ENCODE data around the gene FNDC3B. TPM values are rescaled to one million over a fixed set of nuclear protein-coding genes. Genes with fewer than 3 reads are reported as not detected.
"Not testable (repeated sequence)": the region's sequence is repeated elsewhere in the genome, so short reads cannot be mapped to it uniquely, and the experiment has no call there.

FNDC3B gene
- total RNA-seq, 1 donor from 2014 or later: 79.2 TPM

DNA sequence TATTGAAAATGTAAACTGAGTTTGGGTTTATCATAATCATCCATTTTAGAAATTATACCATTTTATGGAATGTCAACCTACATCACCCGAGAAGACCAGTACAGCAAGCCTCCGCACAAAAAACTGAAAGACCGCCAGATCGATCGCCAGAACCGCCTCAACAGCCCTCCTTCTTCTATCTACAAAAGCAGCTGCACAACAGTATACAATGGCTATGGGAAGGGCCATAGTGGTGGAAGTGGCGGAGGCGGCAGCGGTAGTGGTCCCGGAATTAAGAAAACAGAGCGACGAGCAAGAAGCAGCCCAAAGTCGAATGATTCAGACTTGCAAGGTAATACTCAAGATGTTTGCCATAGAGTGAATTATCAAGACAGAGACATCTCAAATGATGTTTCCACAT, 211.8 kb downstream of the FNDC3B start:
- no peak for DNase-seq (ENCODE audit: extremely low spot score, unreplicated experiment)
- no peak overlapping the region for H3K4me3 Mint-ChIP-seq
- H3K27ac Mint-ChIP-seq: no peak overlapping the region
- H3K4me1 Mint-ChIP-seq (ENCODE audit: unreplicated experiment): no peaks in the 10 kb centered on the region
- no peaks in the 10 kb centered on the region for H3K9me3 Mint-ChIP-seq
- no peaks in the 10 kb centered on the region for H3K27me3 Mint-ChIP-seq
- H3K36me3 Mint-ChIP-seq: peaks cover 33% of the 10 kb centered on the region
- TF ChIP-seq, protein P1, sequence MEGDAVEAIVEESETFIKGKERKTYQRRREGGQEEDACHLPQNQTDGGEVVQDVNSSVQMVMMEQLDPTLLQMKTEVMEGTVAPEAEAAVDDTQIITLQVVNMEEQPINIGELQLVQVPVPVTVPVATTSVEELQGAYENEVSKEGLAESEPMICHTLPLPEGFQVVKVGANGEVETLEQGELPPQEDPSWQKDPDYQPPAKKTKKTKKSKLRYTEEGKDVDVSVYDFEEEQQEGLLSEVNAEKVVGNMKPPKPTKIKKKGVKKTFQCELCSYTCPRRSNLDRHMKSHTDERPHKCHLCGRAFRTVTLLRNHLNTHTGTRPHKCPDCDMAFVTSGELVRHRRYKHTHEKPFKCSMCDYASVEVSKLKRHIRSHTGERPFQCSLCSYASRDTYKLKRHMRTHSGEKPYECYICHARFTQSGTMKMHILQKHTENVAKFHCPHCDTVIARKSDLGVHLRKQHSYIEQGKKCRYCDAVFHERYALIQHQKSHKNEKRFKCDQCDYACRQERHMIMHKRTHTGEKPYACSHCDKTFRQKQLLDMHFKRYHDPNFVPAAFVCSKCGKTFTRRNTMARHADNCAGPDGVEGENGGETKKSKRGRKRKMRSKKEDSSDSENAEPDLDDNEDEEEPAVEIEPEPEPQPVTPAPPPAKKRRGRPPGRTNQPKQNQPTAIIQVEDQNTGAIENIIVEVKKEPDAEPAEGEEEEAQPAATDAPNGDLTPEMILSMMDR (conservative IDR thresholded peaks at IDR 0.05): no peak

DNA sequence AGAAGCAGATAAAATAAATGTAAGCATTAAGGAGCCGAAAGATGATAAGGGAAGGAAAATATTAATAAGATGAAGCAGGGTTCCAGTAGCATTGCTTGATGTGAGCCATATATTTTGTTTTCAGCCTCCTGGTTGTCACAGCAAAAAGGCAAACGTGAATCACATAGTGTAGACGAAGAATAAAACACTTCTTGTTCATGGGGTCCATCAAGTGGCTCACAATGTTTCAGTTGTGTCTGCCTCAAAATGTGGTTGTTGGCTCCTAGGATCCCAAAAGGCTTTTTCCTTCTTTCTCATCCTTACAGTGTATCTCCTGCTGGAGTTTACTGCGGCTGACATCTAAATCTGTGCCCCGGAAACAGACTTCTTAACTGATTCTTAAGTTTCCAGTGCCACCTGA, 213.8 kb downstream of the FNDC3B start:
- TF ChIP-seq, protein P1 (conservative IDR thresholded peaks at IDR 0.05): no peak
- no peak for DNase-seq (ENCODE audit: extremely low spot score, unreplicated experiment)
- Mint-ChIP-seq H3K27ac (no peak overlapping the region), H3K36me3 (peaks cover 23% of the 10 kb centered on the region), H3K27me3 (no peaks in the 10 kb centered on the region), H3K4me1 (ENCODE audit: unreplicated experiment) (peaks cover 8% of the 10 kb centered on the region), H3K9me3 (no peaks in the 10 kb centered on the region), H3K4me3 (no peak overlapping the region)

- Mint-ChIP-seq H3K9me3 (no peaks in the 10 kb centered on the region), H3K27me3 (no peaks in the 10 kb centered on the region), H3K27ac (no peak overlapping the region), H3K36me3 (peaks cover 29% of the 10 kb centered on the region), H3K4me3 (no peak overlapping the region), H3K4me1 (ENCODE audit: unreplicated experiment) (peaks cover 19% of the 10 kb centered on the region)
- DNase-seq (ENCODE audit: extremely low spot score, unreplicated experiment): no peak
- TF ChIP-seq, protein P1 (conservative IDR thresholded peaks at IDR 0.05): no peak
These were observed 215.2 kb downstream of the FNDC3B start for GRCh38 chr3:172254542-172254941.

DNA sequence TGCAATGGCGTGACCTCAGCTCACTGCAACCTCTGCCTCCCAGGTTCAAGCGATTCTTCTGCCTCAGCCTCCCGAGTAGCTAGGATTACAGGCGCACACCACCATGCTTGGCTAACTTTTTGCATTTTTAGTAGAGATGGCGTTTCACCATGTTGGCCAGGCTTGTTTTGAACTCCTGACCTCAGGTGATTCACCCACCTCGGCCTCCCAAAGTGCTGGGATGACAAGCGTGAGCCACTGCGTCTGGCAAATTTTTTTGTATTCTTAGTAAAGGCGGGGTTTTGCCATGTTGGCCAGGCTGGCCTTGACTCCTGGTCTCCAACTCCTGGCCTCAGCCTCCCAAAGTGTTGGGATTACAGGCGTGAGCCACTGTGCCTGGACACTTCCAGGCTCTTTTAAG, 215.9 kb downstream of the FNDC3B start:
- peaks cover 27% of the 10 kb centered on the region for H3K4me1 Mint-ChIP-seq (ENCODE audit: unreplicated experiment)

DNA sequence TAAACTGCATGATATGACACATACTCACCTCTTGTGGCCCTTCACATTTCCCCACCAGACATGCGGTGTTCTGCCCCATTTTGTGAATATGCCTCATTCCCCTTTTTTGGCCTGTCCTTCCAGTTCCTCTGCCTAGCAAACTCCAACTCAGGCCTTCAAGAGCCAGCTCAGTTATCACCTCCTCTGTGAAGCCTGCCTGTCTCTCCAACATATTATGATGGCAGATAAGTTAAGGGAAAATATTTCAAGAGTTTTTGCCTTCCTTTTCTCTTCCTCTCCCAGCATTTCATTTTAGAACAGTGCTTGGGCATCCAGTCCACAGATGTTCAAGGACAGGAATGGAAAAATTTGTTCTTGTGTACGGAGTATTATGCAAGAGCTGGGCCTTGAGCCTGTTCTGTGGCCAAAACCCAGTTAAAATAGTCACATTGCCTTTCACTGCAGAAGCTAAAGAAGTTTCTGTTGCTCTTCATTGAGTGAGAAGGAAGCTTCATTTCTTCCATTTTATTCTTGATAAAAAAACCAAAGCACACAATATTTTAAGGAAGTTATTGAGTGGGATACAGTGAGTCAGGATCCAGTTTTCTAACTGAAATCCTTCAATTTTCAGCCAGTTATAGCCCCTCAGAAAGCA, 216.8 kb downstream of the FNDC3B start:
- Mint-ChIP-seq H3K4me3 (no peak overlapping the region), H3K9me3 (no peaks in the 10 kb centered on the region), H3K27ac (no peak overlapping the region), H3K27me3 (no peaks in the 10 kb centered on the region), H3K36me3 (peaks cover 29% of the 10 kb centered on the region), H3K4me1 (ENCODE audit: unreplicated experiment) (peaks cover 36% of the 10 kb centered on the region)
- TF ChIP-seq, protein P1 (conservative IDR thresholded peaks at IDR 0.05): no peak
- DNase-seq (ENCODE audit: extremely low spot score, unreplicated experiment): no peak

More for the DNA sequence above, 215.9 kb downstream of the FNDC3B start:
- H3K27me3 Mint-ChIP-seq; H3K27ac Mint-ChIP-seq; DNase-seq (ENCODE audit: extremely low spot score, unreplicated experiment); H3K9me3 Mint-ChIP-seq; H3K4me3 Mint-ChIP-seq: not testable (repeated sequence)
- peaks cover 29% of the 10 kb centered on the region for H3K36me3 Mint-ChIP-seq

DNA sequence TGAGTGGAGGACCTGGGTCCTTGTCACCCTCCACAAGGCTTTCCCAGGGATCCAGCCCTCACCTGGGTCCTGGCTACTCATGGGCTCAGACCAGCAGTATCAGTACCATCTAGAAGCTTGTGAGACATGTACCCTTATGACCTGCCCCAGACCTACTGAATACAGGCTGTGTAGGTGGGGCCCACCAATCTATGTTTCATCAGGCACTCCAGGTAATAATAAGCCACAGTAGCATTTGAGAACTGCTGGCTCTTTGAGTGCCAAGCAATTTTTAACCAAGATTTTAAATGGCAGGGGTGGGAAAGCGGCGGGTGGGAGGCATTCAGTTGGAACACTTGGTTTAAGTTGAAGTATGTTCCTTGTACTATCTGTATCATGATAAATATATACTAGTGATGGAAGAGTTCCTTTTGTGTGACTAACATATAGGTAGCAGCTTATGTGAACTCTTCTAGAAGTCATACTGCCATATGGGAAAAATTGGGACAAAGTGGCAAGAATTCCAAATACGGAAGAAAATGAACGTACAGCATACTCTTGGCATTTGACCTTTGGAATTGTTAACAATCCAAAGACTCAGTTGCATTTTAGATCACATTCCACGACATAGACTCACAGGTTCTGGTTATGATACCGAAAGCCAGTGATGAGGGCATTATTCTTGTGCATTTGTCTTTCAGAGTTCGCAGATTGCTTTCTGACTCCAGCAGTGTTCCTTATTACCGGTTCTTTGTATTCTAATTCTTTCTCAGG, 218.4 kb downstream of the FNDC3B start:
- Mint-ChIP-seq H3K4me1 (ENCODE audit: unreplicated experiment) (peaks cover 38% of the 10 kb centered on the region), H3K9me3 (no peaks in the 10 kb centered on the region), H3K36me3 (peaks cover 24% of the 10 kb centered on the region), H3K27me3 (no peaks in the 10 kb centered on the region), H3K4me3 (no peak overlapping the region), H3K27ac (no peak overlapping the region)
- no peak for DNase-seq (ENCODE audit: extremely low spot score, unreplicated experiment)
- TF ChIP-seq, protein P1 (conservative IDR thresholded peaks at IDR 0.05): no peak

Data from type B pancreatic cell (in vitro differentiated cells).